8988T (cell line): ENCODE data around the gene CHRD.
A peak's percentile ranks its signal among the peaks of the same experiment; 100 is the strongest.

Experiments used
- DNase-seq: peaks from one replicate; pipeline ENCODE4 v3.0.0; 2011

CHRD gene

GRCh38 chr3:184361932-184362667 lies 17.8 kb upstream of the CHRD start:
- no peak for DNase-seq

DNA sequence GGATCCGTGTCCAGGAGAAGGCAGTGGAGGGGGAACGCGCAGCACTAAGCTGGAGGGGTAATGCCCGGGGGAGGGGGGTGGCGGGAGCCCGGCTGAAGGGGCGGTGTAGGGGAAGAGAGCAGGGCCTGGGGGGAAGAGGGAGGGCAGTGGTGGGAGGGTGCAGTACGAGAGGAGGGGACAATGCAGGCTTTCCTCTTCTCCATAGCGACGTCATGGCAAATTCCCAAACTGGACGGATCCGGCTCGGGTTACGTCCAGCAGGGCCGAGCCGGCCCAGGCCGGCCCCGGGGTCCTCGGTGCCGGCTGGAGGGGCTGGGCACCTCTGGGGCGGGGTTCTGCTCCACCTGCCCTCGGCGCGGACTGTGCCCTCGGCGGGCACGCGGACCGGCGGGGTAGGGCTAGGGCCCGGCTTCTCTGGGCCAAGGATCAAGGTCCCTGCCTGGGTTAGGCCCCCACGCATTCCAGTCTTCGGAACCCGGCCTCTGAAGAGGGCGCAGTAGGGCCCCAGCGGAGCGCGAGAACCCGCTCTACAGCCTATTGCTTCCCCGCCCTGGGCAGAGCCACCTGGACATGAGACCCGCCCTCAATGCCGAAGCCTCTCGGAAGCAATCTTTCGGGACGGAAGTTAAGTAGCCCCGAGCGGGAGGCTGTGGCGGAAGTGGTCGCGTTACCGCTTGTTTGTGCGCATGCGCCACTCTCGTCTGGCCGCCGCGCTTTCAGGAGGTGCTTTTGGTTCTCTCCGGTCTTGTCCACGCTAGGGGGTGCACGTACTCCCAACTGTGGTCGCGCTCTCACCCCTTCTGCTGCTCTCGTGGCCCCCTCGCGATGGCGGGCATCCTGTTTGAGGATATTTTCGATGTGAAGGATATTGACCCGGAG lies 16.9 kb upstream of the CHRD start:
- DNase-seq, result peak; percentile 84

DNA sequence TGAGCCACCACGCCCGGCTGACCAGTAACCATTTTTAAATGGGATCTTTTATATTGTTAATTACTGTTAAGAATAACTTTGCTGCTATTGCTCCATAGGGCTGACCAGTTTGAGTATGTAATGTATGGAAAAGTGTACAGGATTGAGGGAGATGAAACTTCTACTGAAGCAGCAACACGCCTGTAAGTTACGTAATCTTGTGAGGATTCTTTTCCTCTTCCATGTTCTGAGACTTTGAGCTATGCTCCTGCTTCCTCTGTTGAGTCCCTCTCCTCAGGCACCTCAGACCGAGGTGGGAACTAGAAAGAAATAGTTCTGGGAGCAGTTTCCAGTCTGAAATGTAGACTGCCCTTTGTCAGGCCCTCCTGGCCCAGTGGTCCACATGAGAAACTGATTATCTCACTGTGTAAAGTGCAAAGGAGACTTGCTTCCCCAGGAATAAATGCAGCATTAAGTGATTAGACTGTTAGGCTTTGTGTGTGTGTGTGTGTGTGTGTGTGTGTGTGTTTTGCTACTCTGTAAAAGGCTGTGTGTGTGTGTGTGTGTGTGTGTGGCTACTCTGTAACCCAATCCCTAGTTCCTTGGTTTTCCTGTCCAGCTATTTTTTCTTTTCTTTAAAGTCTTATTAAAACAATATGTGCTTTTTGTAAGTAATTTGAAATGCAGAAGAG lies 13.1 kb upstream of the CHRD start:
- DNase-seq, result no peak

GRCh38 chr3:184368116-184368515 lies 11.7 kb upstream of the CHRD start:
- DNase-seq, result no peak

GRCh38 chr3:184368586-184369183 lies 11.2 kb upstream of the CHRD start:
- no peak for DNase-seq

GRCh38 chr3:184371570-184372018 lies 8.3 kb upstream of the CHRD start:
- peak; percentile 92 for DNase-seq

DNA sequence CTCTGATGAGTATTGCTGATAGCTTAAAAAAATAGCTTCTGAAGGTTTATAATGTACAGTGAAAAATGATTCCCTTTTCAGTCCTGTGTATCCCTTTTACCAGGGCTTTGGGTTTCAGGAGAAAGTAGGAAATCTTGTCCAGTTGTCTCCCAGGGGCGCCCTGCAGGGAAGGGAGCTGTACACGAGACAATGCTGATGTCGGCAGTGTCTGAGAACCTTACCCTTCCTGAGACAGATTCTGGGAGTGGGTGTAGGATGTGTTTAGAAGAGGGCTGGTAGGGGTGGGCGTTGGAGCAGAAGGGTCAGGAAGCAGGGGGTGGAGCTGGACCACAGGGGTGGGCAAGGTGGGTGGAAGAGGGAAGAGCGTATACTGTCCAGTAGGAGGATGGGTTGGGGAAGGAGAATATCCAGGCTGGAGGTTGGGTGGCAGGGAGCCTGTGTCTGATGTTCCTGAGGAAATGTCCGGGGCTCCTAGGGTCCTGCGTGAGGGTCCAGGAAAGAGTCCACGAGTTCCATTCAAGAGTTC lies 7.5 kb upstream of the CHRD start:
- no peak for DNase-seq

- no peak for DNase-seq
These were observed 6.9 kb upstream of the CHRD start for GRCh38 chr3:184372911-184373310.

- no peak for DNase-seq
These were observed 6.4 kb upstream of the CHRD start for GRCh38 chr3:184373422-184373821.

GRCh38 chr3:184375747-184376461 lies 4.0 kb upstream of the CHRD start:
- DNase-seq, result no peak

- DNase-seq, result no peak
These were observed 2.5 kb upstream of the CHRD start for GRCh38 chr3:184377374-184377773.

GRCh38 chr3:184377882-184378445 lies 1.9 kb upstream of the CHRD start, which contains the start of gene THPO:
Gene THPO, minus strand, starts transcription at chr3:184378207. Its CDS starts 1,948 bp downstream, at chr3:184376259.
- no peak for DNase-seq

GRCh38 chr3:184378651-184379357 lies 1.1 kb upstream of the CHRD start:
- no peak for DNase-seq

- peak; percentile 94 for DNase-seq
These were observed 352 bp downstream of the CHRD start for GRCh38 chr3:184380185-184380626.

GRCh38 chr3:184380627-184381260 lies 890 bp downstream of the CHRD start:
- DNase-seq, result no peak

GRCh38 chr3:184381261-184382224 lies 1.7 kb downstream of the CHRD start:
- DNase-seq, result no peak

DNA sequence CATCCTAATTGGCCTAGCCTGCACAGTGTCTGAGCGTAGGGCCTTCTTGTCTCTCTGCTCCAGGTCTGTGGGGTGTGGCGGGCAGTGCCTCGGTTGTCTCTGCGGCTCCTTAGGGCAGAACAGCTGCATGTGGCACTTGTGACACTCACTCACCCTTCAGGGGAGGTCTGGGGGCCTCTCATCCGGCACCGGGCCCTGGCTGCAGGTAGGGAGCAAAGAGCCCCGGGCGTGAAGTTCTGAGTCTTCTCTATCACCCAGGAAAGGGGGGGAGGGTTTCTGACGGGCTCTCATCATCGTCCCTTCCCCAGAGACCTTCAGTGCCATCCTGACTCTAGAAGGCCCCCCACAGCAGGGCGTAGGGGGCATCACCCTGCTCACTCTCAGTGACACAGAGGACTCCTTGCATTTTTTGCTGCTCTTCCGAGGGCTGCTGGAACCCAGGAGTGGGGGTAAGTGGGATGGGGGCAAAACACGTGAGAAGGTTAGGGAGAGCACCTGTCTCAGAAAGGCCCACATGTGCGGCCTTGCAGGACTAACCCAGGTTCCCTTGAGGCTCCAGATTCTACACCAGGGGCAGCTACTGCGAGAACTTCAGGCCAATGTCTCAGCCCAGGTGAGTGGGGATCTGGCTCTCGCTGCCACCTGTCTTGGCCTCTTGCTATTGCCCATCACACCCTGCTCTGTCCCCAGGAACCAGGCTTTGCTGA lies 2.6 kb downstream of the CHRD start:
- DNase-seq, result no peak

GRCh38 chr3:184383033-184383740 lies 3.3 kb downstream of the CHRD start:
- DNase-seq, result no peak
